MM.1S (cell line): ENCODE data around the gene RAB7A.
"Not testable (repeated sequence)": the region's sequence is repeated elsewhere in the genome, so short reads cannot be mapped to it uniquely, and the experiment has no call there.

ENCODE experiments used
- DNase-seq: peaks from one replicate; pipeline ENCODE4 v3.0.0-alpha.2; 2015
- H2AFZ ChIP-seq: fragments of 300-600 bp; sonication (generic); 2 replicates; pipeline ENCODE4 v1.6.0; 2016; ENCODE audit warnings: antibody characterized with exemption, low read length
- H3F3A ChIP-seq: fragments of 300-600 bp; sonication (generic); 2 replicates; pipeline ENCODE4 v1.6.1; 2016; ENCODE audit warnings: mild to moderate bottlenecking, antibody characterized with exemption, low read length, moderate library complexity, mixed read lengths; ENCODE audit not compliant: insufficient read depth
- H3K27ac ChIP-seq: fragments of 300-600 bp; sonication (generic); 2 replicates; pipeline ENCODE4 v1.5.1; 2016; ENCODE audit warnings: mild to moderate bottlenecking, low read length
- H3K27me3 ChIP-seq: fragments of 300-600 bp; sonication (generic); replicated peaks from 2 replicates; pipeline ENCODE4 v1.6.0; 2016; ENCODE audit warnings: low read length; ENCODE audit not compliant: insufficient read depth
- H3K36me3 ChIP-seq: fragments of 300-600 bp; sonication (generic); replicated peaks from 2 replicates; pipeline ENCODE4 v1.6.1; 2016; ENCODE audit warnings: mild to moderate bottlenecking, low read length, mixed read lengths; ENCODE audit not compliant: insufficient read depth
- H3K4me1 ChIP-seq: fragments of 300-600 bp; sonication (generic); 2 replicates; pipeline ENCODE4 v1.6.1; 2016; ENCODE audit warnings: low read length, mixed read lengths
- H3K4me2 ChIP-seq: fragments of 300-600 bp; sonication (generic); 2 replicates; pipeline ENCODE4 v1.6.0; 2016; ENCODE audit warnings: low read depth, low read length
- H3K4me3 ChIP-seq: fragments of 300-600 bp; sonication (generic); 2 replicates; pipeline ENCODE4 v1.5.1; 2016; ENCODE audit warnings: low read length, mixed read lengths
- H3K79me2 ChIP-seq: fragments of 300-600 bp; sonication (generic); 2 replicates; pipeline ENCODE4 v1.6.1; 2016; ENCODE audit warnings: mixed run types, low read length, mixed read lengths
- H3K9ac ChIP-seq: fragments of 300-600 bp; sonication (generic); 2 replicates; pipeline ENCODE4 v1.6.1; 2016; ENCODE audit warnings: low read length, mixed read lengths
- H3K9me2 ChIP-seq: fragments of 300-600 bp; sonication (generic); replicated peaks from 2 replicates; pipeline ENCODE4 v1.6.1; 2016; ENCODE audit warnings: mild to moderate bottlenecking, low read length, mixed read lengths; ENCODE audit not compliant: insufficient read depth
- H3K9me3 ChIP-seq: fragments of 300-600 bp; sonication (generic); replicated peaks from 2 replicates; pipeline ENCODE4 v1.6.1; 2016; ENCODE audit warnings: mild to moderate bottlenecking, low read length, mixed read lengths; ENCODE audit not compliant: insufficient read depth
- H4K20me1 ChIP-seq: fragments of 300-600 bp; sonication (generic); 2 replicates; pipeline ENCODE4 v1.6.1; 2016; ENCODE audit warnings: mild to moderate bottlenecking, low read length, moderate library complexity, mixed read lengths; ENCODE audit not compliant: insufficient read depth
- CTCF ChIP-seq: fragments of 300-600 bp; sonication (generic); IDR thresholded peaks from 2 replicates; pipeline ENCODE4 v1.5.1; 2016; ENCODE audit warnings: antibody characterized with exemption, low read length, mixed read lengths
- EZH2 ChIP-seq: fragments of 300-600 bp; sonication (generic); optimal IDR thresholded peaks from 2 replicates; pipeline ENCODE3; 2017; ENCODE audit warnings: low read depth, mild to moderate bottlenecking, antibody characterized with exemption, low read length, mixed read lengths
- EZH2phosphoT487 ChIP-seq: fragments of 300-600 bp; sonication (generic); IDR thresholded peaks from 2 replicates; pipeline ENCODE4 v1.6.1; 2018; ENCODE audit warnings: antibody characterized with exemption, low read length

RAB7A gene

DNA sequence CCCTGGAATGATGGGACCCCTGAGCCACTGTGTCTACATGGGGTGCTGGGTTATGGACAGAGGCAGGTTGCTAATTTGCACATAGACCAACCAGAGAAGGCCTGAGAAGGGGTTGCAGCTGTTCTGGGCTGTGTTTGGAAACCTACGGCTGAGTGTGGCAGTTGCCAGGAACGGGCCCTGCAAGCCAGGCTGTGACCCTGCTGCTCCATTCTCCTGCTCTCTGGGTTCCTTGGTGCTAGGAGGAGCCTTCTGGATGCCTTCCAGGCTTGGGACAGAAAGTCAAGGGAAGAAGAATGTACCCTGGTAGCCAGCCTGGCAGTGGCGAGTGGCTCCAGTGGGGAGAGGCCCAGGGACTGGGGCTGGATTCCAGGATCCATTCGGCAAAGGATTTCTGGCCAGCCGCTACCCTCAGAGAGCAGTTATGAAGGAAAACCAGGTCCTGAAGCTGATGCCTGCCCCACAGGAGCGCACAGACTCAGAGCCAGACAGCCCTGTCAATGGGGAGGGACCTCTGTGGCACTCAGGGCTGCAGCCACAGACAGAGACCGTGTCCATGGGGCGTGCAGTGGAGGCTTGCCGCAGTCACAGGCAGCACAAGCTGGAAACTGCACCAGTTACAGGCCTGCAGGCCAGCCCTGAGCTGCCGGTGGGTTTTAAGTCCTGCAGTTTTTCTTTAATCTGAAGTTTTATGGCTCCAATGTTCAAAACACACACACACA lies 98.3 kb downstream of the RAB7A start:
- H3K4me3 ChIP-seq: no peak overlapping the region
- H3K4me1 ChIP-seq: no peaks in the 10 kb centered on the region
- H4K20me1 ChIP-seq: no peaks in the 10 kb centered on the region
- H3K36me3 ChIP-seq: no peaks in the 10 kb centered on the region
- TF ChIP-seq EZH2: no peak
- TF ChIP-seq EZH2phosphoT487: no peak
- no peak for TF ChIP-seq CTCF
- H3K9me3 ChIP-seq: no peaks in the 10 kb centered on the region
- no peak overlapping the region for H2AFZ ChIP-seq
- no peak overlapping the region for H3K27ac ChIP-seq
- no peaks in the 10 kb centered on the region for H3K27me3 ChIP-seq
- no peak overlapping the region for H3K9ac ChIP-seq
- no peak overlapping the region for H3K4me2 ChIP-seq
- no peak for DNase-seq
- no peaks in the 10 kb centered on the region for H3K79me2 ChIP-seq
- no peaks in the 10 kb centered on the region for H3K9me2 ChIP-seq
- no peaks in the 10 kb centered on the region for H3F3A ChIP-seq

DNA sequence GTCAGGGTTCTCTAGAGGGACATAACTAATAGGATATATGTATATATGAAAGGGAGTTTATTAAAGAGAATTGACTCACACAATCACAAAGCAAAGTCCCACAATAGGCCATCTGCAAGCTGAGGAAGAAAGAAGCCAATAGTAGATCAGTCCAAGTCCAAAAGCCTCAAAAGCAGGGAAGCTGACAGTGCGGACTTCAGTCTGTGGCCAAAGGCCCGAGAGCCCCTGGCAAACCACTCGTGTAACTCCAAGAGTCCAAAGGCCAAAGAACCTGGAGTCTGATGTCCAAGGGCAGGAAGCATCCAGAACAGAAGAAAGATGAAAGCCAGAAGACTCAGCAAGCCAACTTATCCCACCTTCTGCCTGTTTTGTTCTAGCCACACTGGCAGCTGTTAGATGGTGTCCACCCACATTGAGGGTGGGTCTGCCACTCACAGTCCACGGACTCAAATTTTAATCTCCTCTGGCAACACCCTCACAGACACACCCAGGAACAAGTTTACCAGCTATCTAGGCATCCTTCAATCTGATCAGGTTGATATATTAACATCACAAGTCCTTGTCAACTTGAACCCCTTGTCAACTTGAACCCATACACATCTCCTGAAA lies 99.2 kb downstream of the RAB7A start:
- no peak for DNase-seq
- Histone ChIP-seq H3K27ac (no peak overlapping the region), H3F3A (no peaks in the 10 kb centered on the region), H3K4me3 (no peak overlapping the region), H3K36me3 (no peaks in the 10 kb centered on the region), H4K20me1 (no peaks in the 10 kb centered on the region), H3K9me2 (no peaks in the 10 kb centered on the region), H3K79me2 (no peaks in the 10 kb centered on the region), H3K4me2 (no peak overlapping the region), H2AFZ (no peak overlapping the region), H3K9me3 (no peaks in the 10 kb centered on the region), H3K9ac (no peak overlapping the region), H3K4me1 (no peaks in the 10 kb centered on the region), H3K27me3 (no peaks in the 10 kb centered on the region)
- TF ChIP-seq EZH2phosphoT487 (no peak), CTCF (no peak), EZH2 (no peak)

- not testable (repeated sequence) for H4K20me1 ChIP-seq, H3K4me2 ChIP-seq, H3K4me3 ChIP-seq, H3K4me1 ChIP-seq, H3K27me3 ChIP-seq, H3F3A ChIP-seq, H3K79me2 ChIP-seq, H3K9me3 ChIP-seq, DNase-seq, H3K9me2 ChIP-seq, H3K9ac ChIP-seq, H3K27ac ChIP-seq, H2AFZ ChIP-seq, H3K36me3 ChIP-seq
Measured at GRCh38 chr3:128829087-128829486, 103.1 kb downstream of the RAB7A start.

DNA sequence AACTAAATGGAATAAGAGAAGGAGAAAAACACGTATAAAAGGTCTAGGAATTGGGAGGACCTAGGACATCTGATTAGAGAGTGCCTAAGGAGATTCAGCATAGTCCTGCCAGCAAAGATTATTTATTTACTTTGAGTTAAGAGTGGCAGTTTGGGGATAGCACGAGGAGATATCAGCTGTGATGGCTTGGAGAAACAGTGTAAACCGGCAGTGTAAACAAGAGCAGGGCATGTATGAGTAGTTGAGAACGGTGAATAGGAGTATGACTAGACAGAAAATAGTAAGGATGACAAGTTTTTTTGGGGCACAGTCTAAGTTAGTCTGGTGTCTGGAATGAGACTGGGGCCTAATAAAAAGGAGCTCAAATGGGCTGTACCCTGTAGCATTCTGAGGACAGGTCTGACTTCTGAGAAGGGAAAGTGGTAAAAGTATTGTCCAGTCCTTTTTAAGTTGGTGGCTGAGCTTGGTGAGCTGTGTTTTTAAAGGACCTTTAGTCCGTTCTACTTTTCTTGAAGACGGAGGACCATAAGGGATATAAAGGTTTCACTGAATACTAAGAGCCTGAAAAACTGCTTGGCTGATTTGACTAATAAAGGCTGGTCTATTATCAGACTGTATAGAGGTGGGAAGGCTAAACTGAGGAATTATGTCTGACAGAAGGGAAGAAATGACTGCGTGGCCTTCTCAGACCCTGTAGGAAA lies 104.1 kb downstream of the RAB7A start:
- not testable (repeated sequence) for H3K9ac ChIP-seq, H3K27me3 ChIP-seq, H3F3A ChIP-seq, H3K27ac ChIP-seq, DNase-seq, H3K36me3 ChIP-seq, H3K4me3 ChIP-seq, H2AFZ ChIP-seq, H4K20me1 ChIP-seq, H3K4me1 ChIP-seq, H3K4me2 ChIP-seq, H3K9me3 ChIP-seq, H3K9me2 ChIP-seq, H3K79me2 ChIP-seq

DNA sequence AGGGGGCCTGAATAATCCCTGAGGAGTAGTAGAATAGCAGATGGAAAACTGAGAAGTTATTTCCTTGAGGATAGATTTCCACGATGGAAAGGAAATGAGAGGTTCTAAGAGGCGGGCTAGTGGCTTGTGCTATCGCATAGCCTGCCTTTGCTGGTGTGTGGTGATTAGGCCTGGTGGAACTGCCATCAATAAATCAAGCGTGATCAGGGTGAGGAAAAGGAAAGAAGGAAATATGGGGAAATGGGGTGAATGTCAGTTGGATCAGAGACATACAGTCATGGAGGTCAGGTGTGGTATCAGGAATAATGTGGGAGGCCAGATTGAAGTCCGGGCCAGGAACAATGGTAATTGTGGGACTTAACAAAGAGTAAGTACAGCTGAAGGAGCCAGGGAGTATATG lies 104.8 kb downstream of the RAB7A start:
- not testable (repeated sequence) for H3K4me3 ChIP-seq, H3K27ac ChIP-seq, H3K4me1 ChIP-seq, H3K9me3 ChIP-seq, H3F3A ChIP-seq, H3K9ac ChIP-seq, DNase-seq, H3K9me2 ChIP-seq, H3K79me2 ChIP-seq, H3K36me3 ChIP-seq, H4K20me1 ChIP-seq, H3K4me2 ChIP-seq, H2AFZ ChIP-seq, H3K27me3 ChIP-seq

DNA sequence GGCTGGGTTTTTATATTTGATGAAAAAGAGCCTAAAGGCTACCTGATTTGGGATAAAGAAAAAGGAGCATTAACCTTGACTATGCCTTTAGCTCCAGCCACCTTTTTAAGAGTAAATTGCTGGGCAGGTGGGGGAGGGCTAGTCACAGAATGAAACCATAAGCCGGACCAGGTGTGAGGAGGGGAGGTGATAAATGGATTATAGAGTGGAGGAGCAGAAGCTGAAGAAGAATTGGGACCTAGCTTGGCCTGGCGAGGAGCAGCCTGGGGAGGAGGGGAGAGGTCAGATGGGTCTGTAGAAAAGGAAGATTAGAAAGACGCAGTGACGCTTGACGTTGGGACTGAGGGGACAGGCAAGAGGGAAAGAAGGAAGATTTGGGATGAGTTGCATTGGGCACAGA lies 107.0 kb downstream of the RAB7A start:
- not testable (repeated sequence) for H3K9me3 ChIP-seq, H3K4me1 ChIP-seq, DNase-seq, H2AFZ ChIP-seq, H3K36me3 ChIP-seq, H3K4me3 ChIP-seq, H3K27ac ChIP-seq, H3K9me2 ChIP-seq, H4K20me1 ChIP-seq, H3K9ac ChIP-seq, H3K79me2 ChIP-seq, H3F3A ChIP-seq, H3K27me3 ChIP-seq, H3K4me2 ChIP-seq
